ENCODE data around the gene HAO1. TPM values are rescaled to one million over a fixed set of nuclear protein-coding genes. Genes with fewer than 3 reads are reported as not detected.
A peak's percentile ranks its signal among the peaks of the same experiment; 100 is the strongest.

HAO1 gene
- total RNA-seq, 1 experiment from 2014 or later: not detected

GRCh38 chr20:7926767-7927166 is 13.5 kb downstream of the HAO1 start:
- intact Hi-C loops (cut with micrococcal nuclease; ENCODE audit: unreplicated experiment): no loop called here
- H4K20me1 ChIP-seq (ENCODE audit: insufficient read depth): no peaks in the 10 kb centered on the region; the same call in 1 of the 2 replicates
- ChIA-PET POLR2A (ENCODE audit: unreplicated experiment) (no interaction called here), CTCF (no interaction called here)
- H3K27ac ChIP-seq: no peak overlapping the region
- no peak overlapping the region for H3K4me3 ChIP-seq
- no peaks in the 10 kb centered on the region for H3F3A ChIP-seq (ENCODE audit: insufficient read depth, low read depth)
- H3K36me3 ChIP-seq (ENCODE audit: low read depth): no peaks in the 10 kb centered on the region
- no peaks in the 10 kb centered on the region for H3K79me2 ChIP-seq (ENCODE audit: low read depth)
- BruUV-seq (replicated peaks): no TSS peak
- H3K9me2 ChIP-seq (ENCODE audit: insufficient read depth): no peaks in the 10 kb centered on the region
- no peak for DNase-seq
- TF ChIP-seq EZH2 (IDR thresholded peaks at IDR 0.05; ENCODE audit: low read depth) (no peak), CTCF (conservative IDR thresholded peaks at IDR 0.05) (peak; percentile 64)
- no peak overlapping the region for H3K4me2 ChIP-seq
- no peaks in the 10 kb centered on the region for H3K27me3 ChIP-seq (ENCODE audit: insufficient read depth, low read depth)
- no peak overlapping the region for H2AFZ ChIP-seq
- H3K9me3 ChIP-seq (ENCODE audit: insufficient read depth, low read depth): no peaks in the 10 kb centered on the region
- H3K4me1 ChIP-seq (replicated peaks; ENCODE audit: insufficient read depth): no peaks in the 10 kb centered on the region

- H3F3A ChIP-seq (ENCODE audit: insufficient read depth, low read depth): no peaks in the 10 kb centered on the region
- no peaks in the 10 kb centered on the region for H3K4me1 ChIP-seq (replicated peaks; ENCODE audit: insufficient read depth)
- H2AFZ ChIP-seq: no peak overlapping the region
- H3K36me3 ChIP-seq (ENCODE audit: low read depth): no peaks in the 10 kb centered on the region
- TF ChIP-seq CTCF (conservative IDR thresholded peaks at IDR 0.05) (no peak), EZH2 (IDR thresholded peaks at IDR 0.05; ENCODE audit: low read depth) (no peak)
- intact Hi-C loops (cut with micrococcal nuclease; ENCODE audit: unreplicated experiment): no loop called here
- ChIA-PET CTCF (no interaction called here), POLR2A (ENCODE audit: unreplicated experiment) (no interaction called here)
- no peak for DNase-seq
- no TSS peak for BruUV-seq (replicated peaks)
- H3K27me3 ChIP-seq (ENCODE audit: insufficient read depth, low read depth): no peaks in the 10 kb centered on the region
- H3K27ac ChIP-seq: no peak overlapping the region
- no peaks in the 10 kb centered on the region for H3K9me3 ChIP-seq (ENCODE audit: insufficient read depth, low read depth)
- H3K4me3 ChIP-seq: no peak overlapping the region
- no peak overlapping the region for H3K4me2 ChIP-seq
- no peaks in the 10 kb centered on the region for H3K9me2 ChIP-seq (ENCODE audit: insufficient read depth)
- no peaks in the 10 kb centered on the region; the same call in 1 of the 2 replicates for H4K20me1 ChIP-seq (ENCODE audit: insufficient read depth)
- H3K79me2 ChIP-seq (ENCODE audit: low read depth): no peaks in the 10 kb centered on the region
These were observed 13.9 kb downstream of the HAO1 start for GRCh38 chr20:7926323-7926722.

- BruUV-seq (replicated peaks): no TSS peak
- POLR2A ChIA-PET (ENCODE audit: unreplicated experiment): no interaction called here
- CTCF ChIA-PET: no interaction called here
These were observed 15.6 kb downstream of the HAO1 start for GRCh38 chr20:7924692-7925091.

More at GRCh38 chr20:7924692-7925091, 15.6 kb downstream of the HAO1 start:
- Histone ChIP-seq H3K79me2 (ENCODE audit: low read depth) (no peaks in the 10 kb centered on the region), H3K4me2 (no peak overlapping the region), H3K4me3 (no peak overlapping the region), H4K20me1 (ENCODE audit: insufficient read depth) (no peaks in the 10 kb centered on the region; the same call in 1 of the 2 replicates), H3K4me1 (replicated peaks; ENCODE audit: insufficient read depth) (no peaks in the 10 kb centered on the region), H3K27ac (no peak overlapping the region), H3K36me3 (ENCODE audit: low read depth) (no peaks in the 10 kb centered on the region), H3K27me3 (ENCODE audit: insufficient read depth, low read depth) (no peaks in the 10 kb centered on the region), H3K9me3 (ENCODE audit: insufficient read depth, low read depth) (no peaks in the 10 kb centered on the region), H3F3A (ENCODE audit: insufficient read depth, low read depth) (no peaks in the 10 kb centered on the region), H2AFZ (no peak overlapping the region), H3K9me2 (ENCODE audit: insufficient read depth) (0 out of 2 replicates have a peak, but pooled peaks cover 3% of the 10 kb centered on the region)
- no peak for DNase-seq
- intact Hi-C loops (cut with micrococcal nuclease; ENCODE audit: unreplicated experiment): no loop called here
- no peak for TF ChIP-seq CTCF (conservative IDR thresholded peaks at IDR 0.05)
- TF ChIP-seq EZH2 (IDR thresholded peaks at IDR 0.05; ENCODE audit: low read depth): no peak

Data from PC-9 (cell line).